CD4-positive, alpha-beta T cell (primary cell): ENCODE measurements around the gene ALPG. TPM values are rescaled to one million over a fixed set of nuclear protein-coding genes. Genes with fewer than 3 reads are reported as not detected.
A peak's percentile ranks its signal among the peaks of the same experiment; 100 is the strongest.

Experiments used
- ATAC-seq: fragments of 200-7000 bp; cut with Tn5 transposase; one replicate; pipeline ENCODE4 v1.10.0; 2022; ENCODE audit warnings: mild to moderate bottlenecking; ENCODE audit not compliant: poor library complexity
- CTCF ChIA-PET: fragments of 350-600 bp; sonication (Branson Sonifier 250); formaldehyde crosslinking; loops from one replicate; lab custom pipeline; 2021; ENCODE audit warnings: antibody characterized with exemption, inconsistent platforms; lab: Charles Lee
- POLR2A ChIA-PET: fragments of 350-600 bp; sonication (Branson Sonifier 250); formaldehyde crosslinking; loops from one replicate; lab custom pipeline; 2021; ENCODE audit warnings: antibody characterized with exemption, inconsistent platforms; lab: Charles Lee
- DNase-seq, 14 experiments: peaks; one replicate each; pipeline ENCODE4 v3.0.0-alpha.2; 2013 to 2020; ENCODE audit warnings: mixed read lengths in 2 of 14
- H3K27ac ChIP-seq, 2 donors: one replicate each; pipeline versions ENCODE4 v1.5.1 to v1.7.0; 2013; ENCODE audit warnings: low read length in 2 of 2, low read depth in 1 of 2, mild to moderate bottlenecking in 1 of 2
- H3K27me3 ChIP-seq, 2 experiments: 1 replicate in 1 of 2; 2 replicates in 1 of 2; pipeline versions ENCODE4 v1.6.1 to v1.7.0; 2013; ENCODE audit warnings: low read length in 2 of 2, control low read depth in 1 of 2, mild to moderate bottlenecking in 1 of 2, moderate library complexity in 1 of 2; ENCODE audit not compliant: insufficient read depth in 2 of 2, control insufficient read depth in 1 of 2
- H3K36me3 ChIP-seq: one replicate; pipeline ENCODE4 v1.6.1; 2013; ENCODE audit warnings: low read length, control low read depth; ENCODE audit not compliant: insufficient read depth
- H3K4me1 ChIP-seq: one replicate; pipeline ENCODE4 v1.6.1; 2013; ENCODE audit warnings: low read length, control low read depth; ENCODE audit not compliant: insufficient read depth
- H3K4me3 ChIP-seq: one replicate; pipeline ENCODE4 v1.5.1; 2013; ENCODE audit warnings: mild to moderate bottlenecking, low read length, moderate library complexity
- H3K9me3 ChIP-seq, 2 experiments: 1 replicate in 1 of 2; 2 replicates in 1 of 2; pipeline versions ENCODE4 v1.6.1 to v1.7.0; 2013; ENCODE audit warnings: low read length in 2 of 2, mild to moderate bottlenecking in 2 of 2, control low read depth in 1 of 2, moderate library complexity in 1 of 2; ENCODE audit not compliant: control insufficient read depth in 1 of 2, insufficient read depth in 1 of 2
- H3K27ac Mint-ChIP-seq: one replicate; pipeline ENCODE4 v1.8.0; 2020; ENCODE audit warnings: mixed read lengths
- H3K27me3 Mint-ChIP-seq: one replicate; pipeline ENCODE4 v1.8.0; 2021; ENCODE audit warnings: mixed read lengths
- H3K36me3 Mint-ChIP-seq: one replicate; pipeline ENCODE4 v1.8.0; 2021; ENCODE audit warnings: low read depth, mixed read lengths
- H3K4me1 Mint-ChIP-seq: one replicate; pipeline ENCODE4 v1.8.0; 2021; ENCODE audit warnings: low read depth, mixed read lengths
- H3K4me3 Mint-ChIP-seq: one replicate; pipeline ENCODE4 v1.8.0; 2020; ENCODE audit warnings: mild to moderate bottlenecking, mixed read lengths
- H3K9me3 Mint-ChIP-seq: one replicate; pipeline ENCODE4 v1.8.0; 2020; ENCODE audit warnings: mixed read lengths
- CTCF ChIP-seq: fragments of 200-600 bp; IDR thresholded peaks from one replicate; pipeline ENCODE4 v1.8.0; 2022; ENCODE audit warnings: antibody characterized with exemption, mild to moderate bottlenecking
- intact Hi-C, 2 experiments: fragments of 100-400 bp; cut with DNase I in 1 of 2; cut with micrococcal nuclease in 1 of 2; formaldehyde crosslinking; loops; one replicate each; pipeline versions ENCODE4 v1.15.1 to v1.9.0; 2023 to 2025; cut with DNase I, micrococcal nuclease
- total RNA-seq, 174 experiments: library from RNA in 2 of 174; stranded (reverse) in 2 of 174; gene quantifications; one replicate each; pipeline ENCODE4 v1.2.3 and lab custom pipeline; 2021 to 2026

Gene ALPG
- total RNA-seq, 2 experiments from 2014 or later, result not detected

GRCh38 chr2:232438091-232438490, 31.4 kb downstream of the ALPG start:
- Mint-ChIP-seq H3K4me1 (no peaks in the 10 kb centered on the region), H3K36me3 (no peaks in the 10 kb centered on the region), H3K27ac (no peak overlapping the region), H3K27me3 (peaks cover 3% of the 10 kb centered on the region), H3K9me3 (no peaks in the 10 kb centered on the region), H3K4me3 (no peak overlapping the region)
- ChIA-PET CTCF (no interaction called here), POLR2A (no interaction called here)
- no peaks in the 10 kb centered on the region for H3K36me3 ChIP-seq
- no peak overlapping the region for H3K27ac ChIP-seq
- peaks cover 11% of the 10 kb centered on the region for H3K4me1 ChIP-seq
- DNase-seq (no peak), ATAC-seq (no peak)
- no peaks in the 10 kb centered on the region for H3K9me3 ChIP-seq
- peaks cover 0 to 2% of the 10 kb centered on the region in 2 experiments for H3K27me3 ChIP-seq
- no peak for TF ChIP-seq CTCF
- no peak overlapping the region for H3K4me3 ChIP-seq
- intact Hi-C loops, result loop anchor here in 1 of 2 experiments (5.0 kb wide), 2 partner anchors 84 to 586 kb away; partner anchors contain the start of gene PRSS56

GRCh38 chr2:232438951-232439757, 32.5 kb downstream of the ALPG start:
- Histone ChIP-seq H3K4me1 (peaks cover 11% of the 10 kb centered on the region), H3K27ac (no peak overlapping the region), H3K36me3 (no peaks in the 10 kb centered on the region), H3K9me3 (no peaks in the 10 kb centered on the region), H3K27me3 (peaks cover 0 to 2% of the 10 kb centered on the region in 2 experiments), H3K4me3 (no peak overlapping the region)
- intact Hi-C loops, result loop anchor here in 1 of 2 experiments (5.0 kb wide), 2 partner anchors 83 to 587 kb away; partner anchors contain the start of gene PRSS56
- POLR2A ChIA-PET, result no interaction called here
- CTCF ChIA-PET, result interaction anchor here (1.3 to 1.8 kb wide), 2 partner anchors 9 to 533 kb away, joined by 4 to 7 read pairs; no protein-coding TSS in a partner anchor
- Mint-ChIP-seq H3K27ac (no peak overlapping the region), H3K4me1 (no peaks in the 10 kb centered on the region), H3K27me3 (peaks cover 3% of the 10 kb centered on the region), H3K9me3 (no peaks in the 10 kb centered on the region), H3K36me3 (no peaks in the 10 kb centered on the region), H3K4me3 (no peak overlapping the region)
- ATAC-seq (peak; percentile 44), DNase-seq (peak in 13 of 14 experiments; percentile 15 to 61 (median 31))
- TF ChIP-seq CTCF, result peak; percentile 77

GRCh38 chr2:232439758-232440135, 33.1 kb downstream of the ALPG start:
- Histone ChIP-seq H3K27ac (no peak overlapping the region), H3K36me3 (no peaks in the 10 kb centered on the region), H3K4me3 (no peak overlapping the region), H3K27me3 (peaks cover 0 to 2% of the 10 kb centered on the region in 2 experiments), H3K9me3 (no peaks in the 10 kb centered on the region), H3K4me1 (peaks cover 11% of the 10 kb centered on the region)
- ChIA-PET POLR2A (no interaction called here), CTCF (interaction anchor here (1.3 to 1.8 kb wide), 2 partner anchors 10 to 534 kb away, joined by 4 to 7 read pairs; no protein-coding TSS in a partner anchor)
- Mint-ChIP-seq H3K9me3 (no peaks in the 10 kb centered on the region), H3K4me3 (no peak overlapping the region), H3K27ac (no peak overlapping the region), H3K4me1 (no peaks in the 10 kb centered on the region), H3K27me3 (peaks cover 3% of the 10 kb centered on the region), H3K36me3 (no peaks in the 10 kb centered on the region)
- TF ChIP-seq CTCF, result peak; percentile 58
- no peak for ATAC-seq
- peak in 2 of 14 experiments; percentile 21 to 26 for DNase-seq
- intact Hi-C loops, result loop anchor here (1.0 to 10.0 kb wide), 7 partner anchors 83 to 587 kb away; partner anchors contain the start of genes NPPC (in 1 of the 2) and PRSS56 (in 1 of the 2)
